ENCODE measurements around the gene SLC23A3.

DNA sequence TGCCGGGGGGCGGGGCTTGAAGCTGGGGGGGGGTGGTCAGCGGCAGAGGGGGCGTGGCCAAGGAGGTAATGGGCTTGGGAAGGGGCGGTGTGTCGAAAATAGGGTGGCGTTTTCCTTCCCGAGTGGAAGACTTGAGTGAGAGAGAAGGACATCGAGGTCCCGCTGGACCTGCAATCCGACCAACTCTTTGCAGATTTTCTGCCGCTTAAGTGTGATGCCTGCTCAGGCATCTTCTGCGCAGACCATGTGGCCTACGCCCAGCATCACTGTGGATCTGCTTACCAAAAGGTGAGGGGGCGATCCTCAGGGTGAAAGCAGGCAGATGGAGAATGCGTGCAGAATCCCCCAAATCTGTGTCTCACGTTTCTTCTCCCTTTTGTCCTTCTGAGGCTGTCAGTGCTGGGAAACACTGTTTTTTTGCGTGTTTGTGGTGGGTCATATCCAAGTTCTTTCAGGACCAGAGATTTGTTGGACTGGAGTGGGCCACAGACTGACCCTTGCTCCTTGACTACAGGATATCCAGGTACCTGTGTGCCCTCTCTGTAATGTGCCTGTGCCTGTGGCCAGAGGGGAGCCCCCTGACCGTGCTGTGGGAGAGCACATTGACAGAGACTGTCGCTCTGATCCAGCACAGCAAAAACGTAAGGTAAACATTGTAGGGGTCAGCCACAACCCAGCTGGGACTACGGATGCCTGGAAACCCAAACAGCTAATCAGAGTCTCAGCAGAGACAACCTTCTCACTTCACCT is 37.5 kb upstream of the SLC23A3 start:
- TF ChIP-seq, protein P1, sequence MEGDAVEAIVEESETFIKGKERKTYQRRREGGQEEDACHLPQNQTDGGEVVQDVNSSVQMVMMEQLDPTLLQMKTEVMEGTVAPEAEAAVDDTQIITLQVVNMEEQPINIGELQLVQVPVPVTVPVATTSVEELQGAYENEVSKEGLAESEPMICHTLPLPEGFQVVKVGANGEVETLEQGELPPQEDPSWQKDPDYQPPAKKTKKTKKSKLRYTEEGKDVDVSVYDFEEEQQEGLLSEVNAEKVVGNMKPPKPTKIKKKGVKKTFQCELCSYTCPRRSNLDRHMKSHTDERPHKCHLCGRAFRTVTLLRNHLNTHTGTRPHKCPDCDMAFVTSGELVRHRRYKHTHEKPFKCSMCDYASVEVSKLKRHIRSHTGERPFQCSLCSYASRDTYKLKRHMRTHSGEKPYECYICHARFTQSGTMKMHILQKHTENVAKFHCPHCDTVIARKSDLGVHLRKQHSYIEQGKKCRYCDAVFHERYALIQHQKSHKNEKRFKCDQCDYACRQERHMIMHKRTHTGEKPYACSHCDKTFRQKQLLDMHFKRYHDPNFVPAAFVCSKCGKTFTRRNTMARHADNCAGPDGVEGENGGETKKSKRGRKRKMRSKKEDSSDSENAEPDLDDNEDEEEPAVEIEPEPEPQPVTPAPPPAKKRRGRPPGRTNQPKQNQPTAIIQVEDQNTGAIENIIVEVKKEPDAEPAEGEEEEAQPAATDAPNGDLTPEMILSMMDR (conservative IDR thresholded peaks at IDR 0.05), result no peak
- TF ChIP-seq ZFX (IDR thresholded peaks at IDR 0.05), result no peak

Data from C4-2B (cell line).